ENCODE results near the gene IGFBPL1. TPM values are rescaled to one million over a fixed set of nuclear protein-coding genes. Genes with fewer than 3 reads are reported as not detected.

The IGFBPL1 gene
- total RNA-seq, 1 donor from 2014 or later: 26.6 TPM

DNA sequence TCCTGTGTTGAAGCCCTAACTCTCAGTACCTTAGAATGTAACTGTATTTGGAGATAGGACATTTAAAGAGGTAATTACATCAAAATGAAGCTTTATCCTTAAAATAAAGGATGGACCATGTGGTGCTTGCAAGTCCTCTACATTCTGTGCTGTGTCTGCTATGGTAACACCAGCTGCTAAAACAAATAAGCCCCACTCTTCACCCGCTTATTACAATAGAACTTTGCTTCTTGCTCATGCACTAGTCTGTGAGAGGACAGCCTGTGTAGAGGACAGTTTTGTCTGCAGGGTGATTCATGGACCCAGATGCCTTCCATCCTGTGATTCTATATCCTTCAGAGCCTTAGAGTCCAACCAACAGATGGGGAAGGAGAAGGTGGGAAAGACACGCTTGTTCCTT is 12.5 kb upstream of the IGFBPL1 start:
- Histone ChIP-seq H3K27ac (no peak overlapping the region), H3K4me1 (no peaks in the 10 kb centered on the region), H4K20me1 (ENCODE audit: low read depth) (no peaks in the 10 kb centered on the region), H3F3A (ENCODE audit: low read depth) (no peaks in the 10 kb centered on the region), H3K27me3 (no peaks in the 10 kb centered on the region), H2AFZ (replicated peaks) (no peak overlapping the region), H3K36me3 (no peaks in the 10 kb centered on the region), H3K9ac (no peak overlapping the region), H3K4me3 (no peak overlapping the region), H3K4me2 (no peak overlapping the region), H3K79me2 (ENCODE audit: low read depth) (no peaks in the 10 kb centered on the region), H3K9me3 (ENCODE audit: low read depth) (no peaks in the 10 kb centered on the region)
- peaks cover 2% of the 10 kb centered on the region for H3K9me3 Mint-ChIP-seq
- H3K4me3 Mint-ChIP-seq: no peak overlapping the region
- DNase-seq (ENCODE audit: low spot score): no peak
- H3K36me3 Mint-ChIP-seq: peaks cover 5% of the 10 kb centered on the region
- H3K4me1 Mint-ChIP-seq: peaks cover 5% of the 10 kb centered on the region
- H3K27ac Mint-ChIP-seq: no peak overlapping the region
- TF ChIP-seq EZH2 (IDR thresholded peaks at IDR 0.05) (no peak), EZH2phosphoT487 (IDR thresholded peaks at IDR 0.05) (no peak)
- TF ChIP-seq, protein P1, sequence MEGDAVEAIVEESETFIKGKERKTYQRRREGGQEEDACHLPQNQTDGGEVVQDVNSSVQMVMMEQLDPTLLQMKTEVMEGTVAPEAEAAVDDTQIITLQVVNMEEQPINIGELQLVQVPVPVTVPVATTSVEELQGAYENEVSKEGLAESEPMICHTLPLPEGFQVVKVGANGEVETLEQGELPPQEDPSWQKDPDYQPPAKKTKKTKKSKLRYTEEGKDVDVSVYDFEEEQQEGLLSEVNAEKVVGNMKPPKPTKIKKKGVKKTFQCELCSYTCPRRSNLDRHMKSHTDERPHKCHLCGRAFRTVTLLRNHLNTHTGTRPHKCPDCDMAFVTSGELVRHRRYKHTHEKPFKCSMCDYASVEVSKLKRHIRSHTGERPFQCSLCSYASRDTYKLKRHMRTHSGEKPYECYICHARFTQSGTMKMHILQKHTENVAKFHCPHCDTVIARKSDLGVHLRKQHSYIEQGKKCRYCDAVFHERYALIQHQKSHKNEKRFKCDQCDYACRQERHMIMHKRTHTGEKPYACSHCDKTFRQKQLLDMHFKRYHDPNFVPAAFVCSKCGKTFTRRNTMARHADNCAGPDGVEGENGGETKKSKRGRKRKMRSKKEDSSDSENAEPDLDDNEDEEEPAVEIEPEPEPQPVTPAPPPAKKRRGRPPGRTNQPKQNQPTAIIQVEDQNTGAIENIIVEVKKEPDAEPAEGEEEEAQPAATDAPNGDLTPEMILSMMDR (IDR thresholded peaks at IDR 0.05): no peak
- peaks cover 7% of the 10 kb centered on the region for H3K27me3 Mint-ChIP-seq (ENCODE audit: insufficient read depth, low read depth)

DNA sequence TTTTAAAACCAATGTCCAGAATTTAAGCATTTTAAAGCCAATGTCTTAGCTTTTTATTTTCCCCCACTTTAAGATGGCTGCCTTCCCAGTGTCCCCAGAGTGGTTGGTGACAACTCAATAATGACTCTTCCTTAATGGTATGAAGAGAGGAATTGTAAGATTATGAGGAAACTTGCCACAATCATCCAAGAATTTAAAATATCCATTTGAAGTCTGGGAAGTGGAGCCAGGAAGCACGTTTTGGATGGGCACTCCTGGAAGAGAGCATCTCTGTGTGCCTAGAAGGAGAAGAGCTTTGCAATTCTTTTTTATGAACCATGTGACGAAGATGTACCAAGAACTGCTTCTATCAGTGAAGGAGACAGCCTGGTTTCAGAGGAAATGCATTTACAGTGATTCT is 11.3 kb upstream of the IGFBPL1 start:
- Mint-ChIP-seq H3K4me3 (no peak overlapping the region), H3K27ac (no peak overlapping the region), H3K36me3 (peaks cover 5% of the 10 kb centered on the region), H3K4me1 (peaks cover 5% of the 10 kb centered on the region), H3K9me3 (peaks cover 2% of the 10 kb centered on the region), H3K27me3 (ENCODE audit: insufficient read depth, low read depth) (peaks cover 7% of the 10 kb centered on the region)
- Histone ChIP-seq H2AFZ (replicated peaks) (no peak overlapping the region), H3K9me3 (ENCODE audit: low read depth) (no peaks in the 10 kb centered on the region), H3K9ac (no peak overlapping the region), H3K27ac (no peak overlapping the region), H3K4me1 (no peaks in the 10 kb centered on the region), H3F3A (ENCODE audit: low read depth) (no peaks in the 10 kb centered on the region), H3K4me3 (no peak overlapping the region), H3K27me3 (no peaks in the 10 kb centered on the region), H3K36me3 (no peaks in the 10 kb centered on the region), H4K20me1 (ENCODE audit: low read depth) (no peaks in the 10 kb centered on the region), H3K79me2 (ENCODE audit: low read depth) (no peaks in the 10 kb centered on the region), H3K4me2 (no peak overlapping the region)
- TF ChIP-seq, protein P1 (IDR thresholded peaks at IDR 0.05): no peak
- no peak for TF ChIP-seq EZH2 (IDR thresholded peaks at IDR 0.05)
- TF ChIP-seq EZH2phosphoT487 (IDR thresholded peaks at IDR 0.05): no peak
- DNase-seq (ENCODE audit: low spot score): no peak

DNA sequence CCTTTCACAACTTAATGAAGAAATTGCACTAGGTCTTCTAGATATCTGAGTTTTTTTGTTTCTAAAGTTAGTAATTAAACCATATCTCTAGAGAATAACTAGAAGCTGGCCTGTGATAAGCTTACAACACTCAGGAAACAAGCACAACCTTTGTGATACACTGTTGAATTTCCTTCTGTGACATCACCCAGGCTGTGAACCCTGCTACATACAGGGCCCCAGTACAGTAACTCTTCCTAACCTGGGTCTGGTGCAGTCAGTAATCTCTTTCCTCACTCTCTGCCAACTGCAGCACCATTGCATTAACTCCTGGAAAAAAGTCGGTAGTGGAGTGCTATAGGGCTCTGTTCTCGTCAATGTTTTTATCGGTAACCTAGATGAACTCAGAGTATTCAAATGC is 10.6 kb upstream of the IGFBPL1 start:
- H4K20me1 ChIP-seq (ENCODE audit: low read depth): no peaks in the 10 kb centered on the region
- no peak overlapping the region for H2AFZ ChIP-seq (replicated peaks)
- H3K4me1 Mint-ChIP-seq: peaks cover 5% of the 10 kb centered on the region
- peaks cover 2% of the 10 kb centered on the region for H3K9me3 Mint-ChIP-seq
- H3K4me1 ChIP-seq: no peaks in the 10 kb centered on the region
- no peak for DNase-seq (ENCODE audit: low spot score)
- no peaks in the 10 kb centered on the region for H3K79me2 ChIP-seq (ENCODE audit: low read depth)
- peaks cover 7% of the 10 kb centered on the region for H3K27me3 Mint-ChIP-seq (ENCODE audit: insufficient read depth, low read depth)
- H3K27ac Mint-ChIP-seq: no peak overlapping the region
- H3K36me3 ChIP-seq: no peaks in the 10 kb centered on the region
- H3K27ac ChIP-seq: no peak overlapping the region
- TF ChIP-seq EZH2phosphoT487 (IDR thresholded peaks at IDR 0.05): no peak
- TF ChIP-seq EZH2 (IDR thresholded peaks at IDR 0.05): no peak
- TF ChIP-seq, protein P1 (IDR thresholded peaks at IDR 0.05): no peak
- peaks cover 5% of the 10 kb centered on the region for H3K36me3 Mint-ChIP-seq
- no peak overlapping the region for H3K9ac ChIP-seq
- no peaks in the 10 kb centered on the region for H3F3A ChIP-seq (ENCODE audit: low read depth)
- H3K4me3 Mint-ChIP-seq: no peak overlapping the region
- no peaks in the 10 kb centered on the region for H3K27me3 ChIP-seq
- H3K4me3 ChIP-seq: no peak overlapping the region
- H3K4me2 ChIP-seq: no peak overlapping the region
- H3K9me3 ChIP-seq (ENCODE audit: low read depth): no peaks in the 10 kb centered on the region

Measured in neural progenitor cell (in vitro differentiated cells).